HL-60 (cell line): Measurements from ENCODE around the gene VAT1L.
"Not testable (repeated sequence)": the region's sequence is repeated elsewhere in the genome, so short reads cannot be mapped to it uniquely, and the experiment has no call there.

ENCODE experiments used
- DNase-seq, 2 experiments: peaks; one replicate each; pipeline ENCODE4 v3.0.0-alpha.2; 2010 to 2020; ENCODE audit warnings: low read depth in 1 of 2, low spot score in 1 of 2
- H3K27ac ChIP-seq: fragments of 250-450 bp; sonication (Bioruptor Pico); replicated peaks from 2 replicates; pipeline ENCODE4 v1.5.1; 2020; ENCODE audit warnings: mild to moderate bottlenecking, moderate library complexity
- H3K27me3 ChIP-seq: fragments of 250-450 bp; sonication (Bioruptor Pico); 2 replicates; pipeline ENCODE4 v1.5.1; 2021; ENCODE audit warnings: mild to moderate bottlenecking, moderate library complexity; ENCODE audit not compliant: insufficient read depth, poor library complexity, severe bottlenecking
- H3K4me3 ChIP-seq: replicated peaks from 2 replicates; pipeline ENCODE4 v1.5.1; 2011; ENCODE audit warnings: mild to moderate bottlenecking, control low read depth, low read length; ENCODE audit not compliant: insufficient read depth
- GABPA ChIP-seq: IDR thresholded peaks from 2 replicates; pipeline ENCODE4 v1.6.1; 2012; ENCODE audit warnings: low read depth
- POLR2AphosphoS5 ChIP-seq: IDR thresholded peaks from 2 replicates; pipeline ENCODE4 v1.6.1; 2012; ENCODE audit warnings: low read depth
- SPI1 ChIP-seq: IDR thresholded peaks from 2 replicates; pipeline ENCODE4 v1.6.1; 2012; ENCODE audit warnings: low read depth, mild to moderate bottlenecking, borderline replicate concordance
- TF ChIP-seq, protein P1 (sequence below): IDR thresholded peaks from one replicate; pipeline ENCODE4 v1.5.1; 2011; ENCODE audit warnings: low read length, control low read depth, inconsistent platforms; ENCODE audit not compliant: insufficient read depth
- TF ChIP-seq, protein P2 (sequence below): IDR thresholded peaks from 2 replicates; pipeline ENCODE4 v1.6.1; 2012; ENCODE audit warnings: low read depth; ENCODE audit not compliant: insufficient replicate concordance

The VAT1L gene

GRCh38 chr16:77991701-77992100 lies 203.3 kb downstream of the VAT1L start:
- TF ChIP-seq POLR2AphosphoS5 (no peak), GABPA (no peak), SPI1 (no peak)
- TF ChIP-seq, protein P1, sequence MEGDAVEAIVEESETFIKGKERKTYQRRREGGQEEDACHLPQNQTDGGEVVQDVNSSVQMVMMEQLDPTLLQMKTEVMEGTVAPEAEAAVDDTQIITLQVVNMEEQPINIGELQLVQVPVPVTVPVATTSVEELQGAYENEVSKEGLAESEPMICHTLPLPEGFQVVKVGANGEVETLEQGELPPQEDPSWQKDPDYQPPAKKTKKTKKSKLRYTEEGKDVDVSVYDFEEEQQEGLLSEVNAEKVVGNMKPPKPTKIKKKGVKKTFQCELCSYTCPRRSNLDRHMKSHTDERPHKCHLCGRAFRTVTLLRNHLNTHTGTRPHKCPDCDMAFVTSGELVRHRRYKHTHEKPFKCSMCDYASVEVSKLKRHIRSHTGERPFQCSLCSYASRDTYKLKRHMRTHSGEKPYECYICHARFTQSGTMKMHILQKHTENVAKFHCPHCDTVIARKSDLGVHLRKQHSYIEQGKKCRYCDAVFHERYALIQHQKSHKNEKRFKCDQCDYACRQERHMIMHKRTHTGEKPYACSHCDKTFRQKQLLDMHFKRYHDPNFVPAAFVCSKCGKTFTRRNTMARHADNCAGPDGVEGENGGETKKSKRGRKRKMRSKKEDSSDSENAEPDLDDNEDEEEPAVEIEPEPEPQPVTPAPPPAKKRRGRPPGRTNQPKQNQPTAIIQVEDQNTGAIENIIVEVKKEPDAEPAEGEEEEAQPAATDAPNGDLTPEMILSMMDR: no peak
- TF ChIP-seq, protein P2, sequence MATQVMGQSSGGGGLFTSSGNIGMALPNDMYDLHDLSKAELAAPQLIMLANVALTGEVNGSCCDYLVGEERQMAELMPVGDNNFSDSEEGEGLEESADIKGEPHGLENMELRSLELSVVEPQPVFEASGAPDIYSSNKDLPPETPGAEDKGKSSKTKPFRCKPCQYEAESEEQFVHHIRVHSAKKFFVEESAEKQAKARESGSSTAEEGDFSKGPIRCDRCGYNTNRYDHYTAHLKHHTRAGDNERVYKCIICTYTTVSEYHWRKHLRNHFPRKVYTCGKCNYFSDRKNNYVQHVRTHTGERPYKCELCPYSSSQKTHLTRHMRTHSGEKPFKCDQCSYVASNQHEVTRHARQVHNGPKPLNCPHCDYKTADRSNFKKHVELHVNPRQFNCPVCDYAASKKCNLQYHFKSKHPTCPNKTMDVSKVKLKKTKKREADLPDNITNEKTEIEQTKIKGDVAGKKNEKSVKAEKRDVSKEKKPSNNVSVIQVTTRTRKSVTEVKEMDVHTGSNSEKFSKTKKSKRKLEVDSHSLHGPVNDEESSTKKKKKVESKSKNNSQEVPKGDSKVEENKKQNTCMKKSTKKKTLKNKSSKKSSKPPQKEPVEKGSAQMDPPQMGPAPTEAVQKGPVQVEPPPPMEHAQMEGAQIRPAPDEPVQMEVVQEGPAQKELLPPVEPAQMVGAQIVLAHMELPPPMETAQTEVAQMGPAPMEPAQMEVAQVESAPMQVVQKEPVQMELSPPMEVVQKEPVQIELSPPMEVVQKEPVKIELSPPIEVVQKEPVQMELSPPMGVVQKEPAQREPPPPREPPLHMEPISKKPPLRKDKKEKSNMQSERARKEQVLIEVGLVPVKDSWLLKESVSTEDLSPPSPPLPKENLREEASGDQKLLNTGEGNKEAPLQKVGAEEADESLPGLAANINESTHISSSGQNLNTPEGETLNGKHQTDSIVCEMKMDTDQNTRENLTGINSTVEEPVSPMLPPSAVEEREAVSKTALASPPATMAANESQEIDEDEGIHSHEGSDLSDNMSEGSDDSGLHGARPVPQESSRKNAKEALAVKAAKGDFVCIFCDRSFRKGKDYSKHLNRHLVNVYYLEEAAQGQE: no peak
- DNase-seq: no peak
- H3K27ac ChIP-seq: no peak overlapping the region

DNA sequence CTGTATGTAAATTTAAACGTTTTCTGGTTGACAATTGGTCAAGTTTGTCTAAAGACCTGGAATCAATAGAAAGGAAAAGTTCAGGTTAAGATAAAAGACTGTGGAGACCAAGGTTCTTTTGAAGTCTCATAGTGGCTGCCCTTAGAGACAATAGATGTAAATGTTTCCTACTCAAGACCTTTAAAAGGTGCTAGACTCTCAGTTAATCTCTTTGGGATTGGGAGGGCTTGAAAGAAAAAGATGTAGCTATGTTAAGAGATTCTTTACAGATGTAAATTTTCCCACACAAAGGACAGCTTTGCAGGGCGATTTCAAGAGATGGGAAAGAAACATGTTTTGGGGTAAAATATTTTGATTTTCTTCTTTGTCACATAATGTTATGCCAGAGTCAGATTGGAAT lies 204.0 kb downstream of the VAT1L start:
- H3K27me3 ChIP-seq, H3K4me3 ChIP-seq, H3K27ac ChIP-seq, DNase-seq: not testable (repeated sequence)

More at GRCh38 chr16:77991701-77992100, 203.3 kb downstream of the VAT1L start:
- Histone ChIP-seq H3K27me3 (no peaks in the 10 kb centered on the region), H3K4me3 (no peak overlapping the region)

- DNase-seq: no peak
- Histone ChIP-seq H3K4me3 (no peak overlapping the region), H3K27ac (no peak overlapping the region), H3K27me3 (no peaks in the 10 kb centered on the region)
- TF ChIP-seq, protein P2: no peak
Observed at GRCh38 chr16:77993111-77993985, 205.0 kb downstream of the VAT1L start.

DNA sequence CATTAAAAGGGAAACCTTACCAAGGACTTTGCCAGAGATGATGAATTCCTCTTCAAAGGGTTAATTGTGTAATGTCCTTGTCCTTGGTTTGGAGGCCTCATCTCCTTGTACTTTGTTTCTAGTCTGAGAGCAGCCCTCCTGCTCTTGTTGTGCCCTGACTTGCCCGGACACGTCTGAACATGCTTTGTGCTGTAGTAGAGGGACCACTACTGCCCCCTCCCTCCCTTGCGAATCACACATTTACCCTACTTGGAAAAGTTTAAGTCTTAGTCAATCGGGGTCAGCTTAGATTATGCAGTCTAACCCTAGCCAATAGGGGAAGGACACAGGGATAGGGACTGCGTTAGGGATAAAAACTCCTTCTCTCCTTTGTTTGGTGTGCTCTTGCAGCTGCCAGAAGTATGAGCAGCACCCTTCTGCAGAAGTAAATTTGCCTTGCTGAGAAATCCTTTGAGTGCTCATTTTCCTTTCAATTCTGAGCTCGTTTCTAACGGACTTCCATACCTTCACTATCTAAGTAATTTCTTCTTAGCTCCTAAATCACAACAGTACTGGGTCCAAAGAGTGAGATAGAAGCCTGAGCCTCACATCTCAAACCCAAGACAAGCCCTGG lies 207.6 kb downstream of the VAT1L start:
- TF ChIP-seq, protein P2: no peak
- TF ChIP-seq, protein P1: no peak
- TF ChIP-seq POLR2AphosphoS5 (no peak), GABPA (no peak), SPI1 (no peak)
- no peaks in the 10 kb centered on the region for H3K27me3 ChIP-seq
- H3K4me3 ChIP-seq: no peak overlapping the region
- no peak overlapping the region for H3K27ac ChIP-seq
- DNase-seq: no peak
